GM19467 (cell line): ENCODE results near the gene SPAG16.
A peak's percentile ranks its signal among the peaks of the same experiment; 100 is the strongest.
"Not testable (repeated sequence)": the region's sequence is repeated elsewhere in the genome, so short reads cannot be mapped to it uniquely, and the experiment has no call there.

Experiments used
- ATAC-seq: cut with Tn5 transposase; IDR thresholded peaks from one replicate; pipeline ENCODE4 v1.9.1; 2021; ENCODE audit warnings: mild to moderate bottlenecking, moderate library complexity; ENCODE audit not compliant: unreplicated experiment

The SPAG16 gene

DNA sequence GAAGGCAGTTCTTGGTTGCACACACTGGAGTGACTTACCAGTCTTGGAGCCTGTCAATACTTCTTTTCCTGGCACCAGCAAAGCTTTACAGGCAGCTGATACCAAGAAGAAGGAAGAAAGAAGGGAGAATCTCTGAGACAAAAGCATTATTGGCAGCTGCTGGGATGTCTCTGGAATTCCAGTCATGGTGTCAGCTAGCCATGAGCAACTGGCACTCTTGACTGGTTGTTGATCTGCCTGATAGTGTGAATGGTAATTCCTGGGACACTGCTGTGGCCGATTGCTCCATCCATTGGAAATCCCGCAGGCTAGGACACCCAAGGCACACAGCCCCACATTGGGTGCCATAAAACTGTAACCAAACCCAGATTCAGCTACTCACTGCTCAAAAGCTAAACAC lies 17.8 kb upstream of the SPAG16 start:
- no peak for ATAC-seq

DNA sequence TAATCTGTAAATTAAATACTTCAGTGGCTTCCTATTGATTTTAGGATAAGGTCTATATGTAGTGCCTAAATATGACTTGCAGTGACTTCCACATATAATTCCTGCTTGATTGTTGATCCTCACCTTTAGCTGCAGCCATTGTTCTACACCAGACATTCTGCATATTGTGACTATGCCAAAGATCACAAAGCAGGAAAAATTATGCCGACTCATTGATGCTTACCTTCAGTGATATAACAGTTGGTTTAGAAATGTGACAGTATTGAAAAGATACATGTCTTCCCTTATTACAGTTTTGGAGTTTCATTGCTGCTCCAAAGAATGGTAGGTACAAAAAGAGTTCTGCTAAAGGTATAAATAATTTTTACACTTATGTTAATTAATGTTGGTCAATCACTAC lies 12.3 kb upstream of the SPAG16 start:
- no peak for ATAC-seq

DNA sequence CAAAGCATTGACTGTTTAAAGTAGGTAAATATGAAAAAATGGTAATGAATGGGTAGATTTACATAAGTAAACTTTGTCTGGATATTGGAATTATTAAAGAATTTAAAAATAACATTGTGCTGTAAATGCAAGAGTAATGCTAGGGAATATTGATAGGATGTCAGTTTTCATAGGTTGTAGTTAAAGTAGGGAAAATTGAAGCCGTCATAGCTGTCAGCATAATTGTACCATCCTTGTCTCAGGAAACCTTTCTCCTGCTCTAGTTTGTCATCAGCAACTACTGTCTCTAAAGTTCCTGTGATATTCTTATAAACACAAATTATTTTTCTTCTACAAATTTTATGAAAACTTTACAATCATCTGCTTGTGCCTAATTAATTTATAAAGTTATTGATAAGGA lies 10.1 kb upstream of the SPAG16 start:
- ATAC-seq: no peak

DNA sequence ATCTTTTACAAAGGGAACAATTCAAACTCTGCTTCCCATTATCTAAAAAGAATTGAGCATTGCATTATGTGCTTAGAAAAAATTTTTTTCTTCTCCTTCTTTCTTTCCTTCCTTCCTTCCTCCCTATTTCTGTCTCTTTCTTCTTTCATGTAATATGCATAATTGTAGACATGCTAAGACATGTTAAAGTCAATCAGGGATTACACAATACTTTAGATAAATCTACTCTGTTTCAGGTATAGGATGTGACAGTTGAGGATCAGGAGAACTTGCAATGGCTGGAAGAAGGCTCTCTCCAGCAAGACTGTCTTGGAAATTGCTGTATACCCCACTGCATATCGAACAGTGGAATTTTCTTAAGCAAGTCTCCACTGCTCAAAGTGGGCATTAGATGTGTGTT lies 9.0 kb upstream of the SPAG16 start:
- ATAC-seq: no peak

DNA sequence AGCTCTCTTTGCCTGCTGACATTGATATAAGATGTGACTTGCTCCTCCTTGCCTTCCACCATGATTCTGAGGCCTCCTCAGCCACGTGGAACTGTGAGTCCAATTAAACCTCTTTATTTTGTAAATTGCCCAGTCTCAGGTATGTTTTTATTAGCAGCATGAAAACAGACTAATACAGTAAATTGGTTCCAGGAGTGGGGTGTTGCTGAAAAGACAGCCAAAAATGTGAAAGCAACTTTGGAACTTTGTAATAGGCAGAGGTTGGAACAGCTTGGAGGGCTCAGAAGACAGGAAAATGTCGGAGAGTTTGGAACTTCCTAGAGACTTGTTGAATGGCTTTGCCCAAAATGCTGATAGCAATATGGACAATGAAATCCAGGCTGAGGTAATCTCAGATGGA lies 7.1 kb upstream of the SPAG16 start:
- not testable (repeated sequence) for ATAC-seq

DNA sequence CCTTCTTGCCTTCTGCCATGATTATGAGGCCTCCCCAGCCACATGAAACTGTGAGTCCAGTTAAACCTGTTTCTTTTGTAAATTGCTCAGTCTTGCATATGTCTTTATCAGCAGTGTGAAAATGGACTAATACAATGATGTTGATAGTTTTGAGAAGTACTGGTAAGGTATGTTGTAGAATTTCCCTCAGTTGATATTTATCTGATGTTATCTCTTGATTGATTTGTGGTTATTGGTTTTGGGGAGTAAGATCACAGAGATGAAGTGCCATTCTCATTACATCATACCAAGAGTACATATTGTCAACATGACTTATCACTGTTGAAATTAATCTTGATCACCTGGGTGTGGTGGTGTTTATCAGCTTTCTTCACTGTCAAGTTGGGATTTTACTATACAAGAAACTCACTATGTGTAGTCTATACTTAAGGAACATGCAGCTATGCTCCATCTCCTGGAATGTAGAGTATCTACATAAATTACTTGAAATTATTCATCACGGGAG lies 5.1 kb upstream of the SPAG16 start:
- no peak for ATAC-seq

DNA sequence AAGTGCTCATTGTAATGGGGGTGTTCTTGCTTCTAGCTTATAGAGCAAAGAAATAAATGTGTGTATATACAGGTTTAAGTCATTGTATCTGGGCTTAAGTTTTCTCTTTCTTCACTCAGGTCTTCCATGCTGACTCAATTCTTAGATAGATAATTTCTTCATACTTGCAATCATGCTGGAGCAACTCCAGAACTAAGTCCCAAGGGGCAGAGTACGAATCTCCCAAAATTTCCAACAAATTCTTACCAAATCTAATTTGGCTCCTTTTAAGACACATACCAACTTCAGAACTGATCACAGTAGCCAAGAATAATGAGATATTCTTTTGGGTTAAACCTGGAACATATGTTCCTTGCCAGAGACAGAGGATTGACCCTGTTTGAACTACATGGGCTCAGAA lies 4.3 kb upstream of the SPAG16 start:
- ATAC-seq: no peak

DNA sequence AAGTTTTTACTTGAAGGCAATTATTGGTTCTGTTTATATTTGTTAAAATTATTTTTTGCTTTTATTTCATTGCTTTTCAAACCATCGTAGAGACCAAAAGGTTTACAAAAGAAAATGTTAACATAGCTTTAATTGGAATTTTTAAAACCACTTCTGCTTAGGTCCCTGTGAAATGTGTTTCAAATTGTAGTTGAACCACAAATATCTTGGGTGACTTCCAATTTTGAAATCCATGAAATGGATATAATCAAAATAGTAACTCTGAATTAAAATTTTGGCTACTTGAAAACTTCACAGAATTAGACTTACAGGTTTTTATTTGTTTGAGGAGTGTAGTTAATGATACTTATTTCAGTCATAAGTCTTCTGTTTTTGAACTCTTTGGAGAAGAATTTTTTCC lies 3.1 kb upstream of the SPAG16 start:
- no peak for ATAC-seq

DNA sequence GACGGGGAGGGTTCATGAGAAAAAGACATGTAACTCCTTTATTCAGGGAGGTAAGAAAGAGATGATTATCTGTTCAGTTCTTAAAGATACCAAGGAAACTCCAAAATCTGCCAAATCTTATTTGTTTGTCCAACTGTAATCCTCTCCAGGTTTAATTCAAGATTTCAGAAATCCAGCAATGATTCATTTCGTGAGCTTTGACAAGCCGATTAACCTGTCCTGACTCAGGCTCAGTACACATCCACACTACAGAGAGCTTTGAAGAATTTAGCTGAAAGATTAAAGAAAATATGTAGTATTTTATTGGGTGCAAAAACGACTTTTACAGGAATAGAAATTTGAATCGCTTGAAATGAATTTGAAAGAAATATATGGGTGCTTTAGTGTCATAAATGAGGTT lies 1.1 kb downstream of the SPAG16 start:
- no peak for ATAC-seq

DNA sequence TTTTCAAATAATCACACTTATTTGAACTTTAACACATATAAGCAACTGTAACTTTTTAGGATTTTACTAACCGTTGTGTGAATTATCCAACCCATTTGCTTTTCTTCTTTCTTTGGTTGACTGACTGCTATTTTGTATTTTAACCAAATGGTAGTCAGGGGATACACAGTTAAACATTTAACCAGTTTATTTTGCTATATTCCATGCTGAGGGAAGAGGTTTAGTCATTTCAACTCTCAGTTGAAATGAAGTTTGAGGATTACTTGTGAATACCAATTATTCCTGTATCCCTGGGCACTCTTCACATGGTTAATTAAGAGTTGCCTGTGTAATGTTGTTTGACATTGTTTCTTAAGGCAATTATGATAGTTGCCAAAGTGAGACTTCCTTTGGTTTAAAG lies 1.9 kb downstream of the SPAG16 start:
- ATAC-seq: no peak

DNA sequence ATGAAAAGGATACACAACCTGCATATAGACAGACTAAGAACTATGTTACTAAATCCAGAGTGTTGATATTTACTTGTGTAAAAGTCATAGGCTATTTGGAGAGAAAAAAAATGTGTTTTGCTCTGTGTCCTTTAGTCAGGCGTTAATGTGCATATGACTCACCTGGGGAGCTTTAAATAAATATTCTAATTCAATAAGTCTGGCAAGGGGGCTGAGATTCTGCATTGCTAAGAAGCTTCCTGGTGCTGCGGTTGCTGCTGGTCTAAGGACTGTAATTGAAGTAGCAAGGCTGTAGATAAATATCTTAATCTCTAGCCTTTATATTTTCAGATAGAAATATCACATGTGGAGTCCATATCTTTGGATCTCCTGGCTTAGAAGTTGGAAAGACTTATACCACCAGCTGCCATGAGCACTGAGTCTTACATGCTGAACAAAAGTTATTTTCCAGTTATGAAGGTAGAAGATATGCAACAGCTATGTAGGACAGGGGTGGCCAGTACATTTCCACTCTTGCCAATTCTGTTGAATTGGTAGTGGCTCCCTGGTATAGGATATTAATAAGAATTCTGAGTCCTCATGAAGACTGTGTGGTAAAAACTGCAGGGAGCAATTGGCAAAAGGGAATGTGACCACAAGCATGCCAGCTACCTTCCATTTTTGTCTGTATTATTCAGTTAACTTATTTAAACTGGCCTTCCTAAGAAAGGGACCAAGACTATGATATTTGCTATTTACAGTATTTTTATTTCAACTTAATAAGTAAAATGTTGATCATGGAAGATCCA lies 4.8 kb downstream of the SPAG16 start:
- no peak for ATAC-seq

DNA sequence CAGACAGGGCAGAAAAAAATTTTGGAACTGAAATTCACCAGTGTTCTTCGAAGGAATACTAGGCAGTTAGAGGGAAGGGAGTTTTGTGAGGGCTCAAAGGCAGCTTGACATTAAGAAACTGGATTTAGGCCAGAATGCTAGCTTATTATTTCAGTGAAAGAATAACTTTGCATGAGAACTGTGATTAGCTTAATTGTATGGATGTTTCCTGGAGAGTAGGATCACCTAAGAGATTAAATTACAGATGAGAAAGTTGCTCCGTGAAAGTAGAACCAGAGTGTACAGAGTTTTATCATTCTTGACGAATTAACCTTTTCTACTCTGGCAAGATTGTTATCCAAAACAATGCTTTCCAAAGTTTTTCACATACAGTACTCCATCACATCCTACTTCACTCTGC lies 6.2 kb downstream of the SPAG16 start:
- ATAC-seq: no peak

DNA sequence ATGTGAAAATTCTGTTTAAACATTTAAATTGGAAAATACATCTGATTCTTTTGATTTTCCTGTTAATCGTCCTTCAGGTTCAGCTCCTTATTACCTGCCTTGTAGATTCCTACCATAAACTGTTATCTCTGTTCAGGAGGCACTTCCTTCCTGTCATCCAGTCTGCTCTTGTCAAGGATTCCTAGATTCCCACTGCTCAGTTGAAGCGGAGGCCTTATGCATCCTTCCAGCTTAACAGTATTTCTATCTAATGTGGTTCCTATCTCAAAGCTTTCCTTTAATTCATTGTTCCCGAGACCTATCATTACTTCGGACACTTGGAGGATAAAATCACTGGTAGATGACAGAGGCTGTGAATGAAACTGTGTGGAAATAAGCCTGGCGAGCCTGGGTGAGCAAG lies 12.0 kb downstream of the SPAG16 start:
- no peak for ATAC-seq

DNA sequence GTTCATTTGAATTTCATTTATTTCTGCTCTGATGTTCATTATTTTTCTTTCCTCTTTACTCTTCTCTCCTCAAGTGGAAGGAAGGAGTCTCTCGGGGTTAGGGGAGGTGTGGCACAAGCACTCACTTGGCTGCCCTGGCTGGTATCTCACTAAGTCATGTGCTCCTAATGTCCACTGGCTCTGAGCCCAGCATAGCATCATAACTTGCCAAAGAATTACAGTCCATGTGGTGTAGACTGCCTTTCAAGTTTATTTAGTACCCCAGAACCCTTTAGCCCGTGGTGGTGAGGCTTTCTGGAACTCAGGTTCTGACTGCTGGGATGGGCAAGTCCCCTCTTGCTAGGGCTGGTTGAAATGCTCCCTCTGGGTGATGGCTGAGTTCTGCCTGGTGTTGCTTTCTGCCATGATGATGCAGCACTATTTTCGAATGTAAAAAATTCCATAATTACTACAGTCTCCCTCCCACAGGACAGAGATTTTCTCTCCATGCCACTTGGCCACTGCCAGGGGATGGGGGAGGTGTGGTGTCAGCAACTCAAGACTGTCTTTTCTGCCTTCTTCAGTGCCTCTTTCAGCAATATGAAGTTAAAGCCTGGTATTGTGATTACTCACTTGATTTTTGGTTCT lies 22.2 kb downstream of the SPAG16 start:
- no peak for ATAC-seq

DNA sequence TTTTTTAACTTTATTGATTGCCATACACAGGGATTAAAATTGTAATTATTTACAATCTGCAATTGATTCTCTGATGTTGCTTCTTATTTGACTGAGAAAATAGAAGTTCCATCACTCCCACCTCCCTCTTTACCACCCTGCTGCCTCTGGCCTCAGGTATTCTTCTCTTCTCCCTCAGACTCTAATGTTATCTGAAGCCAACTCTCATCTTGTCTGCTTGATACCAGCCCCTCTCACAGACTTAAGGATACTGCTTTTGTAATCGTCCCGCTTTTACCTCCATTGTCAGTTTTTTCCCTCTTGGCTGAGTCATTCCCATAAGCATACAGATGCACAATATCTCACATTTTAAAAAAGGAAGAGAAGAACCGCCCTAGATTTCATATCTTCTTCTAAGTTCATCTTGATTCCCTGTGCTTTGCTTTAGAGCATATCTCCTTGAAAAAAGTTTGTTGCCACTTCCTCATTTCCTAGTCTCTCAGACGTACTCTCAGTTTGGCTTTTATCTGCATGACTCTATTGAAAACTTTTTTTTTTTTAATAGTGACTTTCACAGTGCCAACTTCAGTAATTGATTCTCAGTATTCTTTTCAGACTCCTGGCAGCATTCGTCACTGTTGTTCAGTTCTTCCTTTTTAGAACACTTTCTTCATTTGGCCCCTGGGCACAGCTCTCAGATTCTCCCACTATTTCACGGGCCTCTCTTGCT lies 31.1 kb downstream of the SPAG16 start:
- peak; percentile 63 for ATAC-seq

DNA sequence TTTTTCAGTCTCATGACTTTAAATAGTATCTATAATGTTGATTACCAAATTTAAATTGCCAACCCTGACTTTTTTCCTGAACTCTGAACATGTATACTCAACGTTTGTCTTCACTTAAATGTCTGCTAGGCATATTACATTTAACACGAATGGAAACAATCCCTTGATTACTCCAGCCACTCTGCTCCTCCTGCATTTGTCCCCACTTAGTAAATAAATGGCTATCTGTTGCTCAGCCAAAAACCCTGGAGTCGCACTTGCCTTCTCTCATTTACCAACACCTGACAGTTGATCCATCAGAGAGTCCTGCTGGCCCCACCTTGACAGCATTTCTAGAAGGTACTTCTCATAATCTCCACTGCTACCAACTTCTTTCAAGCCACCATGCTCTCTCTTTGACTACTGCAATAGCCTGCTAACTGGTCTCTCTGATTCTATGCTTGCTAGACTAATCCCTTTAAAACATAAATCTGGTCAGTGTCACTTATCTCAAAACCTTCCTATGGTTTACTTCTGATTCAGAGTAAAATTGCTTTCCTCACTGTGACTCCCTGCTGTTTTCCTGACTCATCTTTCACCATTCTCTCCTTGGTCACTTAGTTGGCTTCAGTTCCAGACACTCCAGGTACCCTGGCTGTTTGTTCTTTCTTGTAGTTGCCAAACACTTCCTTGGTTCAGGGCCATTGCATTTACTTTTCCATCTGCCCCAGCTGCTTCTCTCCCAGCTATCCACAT lies 31.9 kb downstream of the SPAG16 start:
- ATAC-seq: no peak

DNA sequence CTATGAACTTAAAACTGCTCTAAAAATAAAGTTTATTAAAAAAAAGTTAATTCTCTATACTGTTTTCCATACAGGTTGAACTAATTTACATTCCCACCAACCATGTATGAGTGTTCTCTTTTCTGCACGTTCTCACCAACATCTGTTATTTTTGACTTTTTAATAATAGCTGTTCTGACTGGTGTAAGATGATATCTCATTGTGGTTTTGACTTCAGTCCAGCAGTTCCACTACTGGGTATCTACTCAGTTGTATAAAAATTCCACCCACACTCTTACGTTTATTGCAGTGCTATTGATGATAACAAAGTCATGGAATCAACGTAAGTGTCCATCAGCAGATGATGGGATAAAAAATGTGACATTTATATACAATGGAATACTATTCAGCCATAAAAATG lies 33.7 kb downstream of the SPAG16 start:
- no peak for ATAC-seq

DNA sequence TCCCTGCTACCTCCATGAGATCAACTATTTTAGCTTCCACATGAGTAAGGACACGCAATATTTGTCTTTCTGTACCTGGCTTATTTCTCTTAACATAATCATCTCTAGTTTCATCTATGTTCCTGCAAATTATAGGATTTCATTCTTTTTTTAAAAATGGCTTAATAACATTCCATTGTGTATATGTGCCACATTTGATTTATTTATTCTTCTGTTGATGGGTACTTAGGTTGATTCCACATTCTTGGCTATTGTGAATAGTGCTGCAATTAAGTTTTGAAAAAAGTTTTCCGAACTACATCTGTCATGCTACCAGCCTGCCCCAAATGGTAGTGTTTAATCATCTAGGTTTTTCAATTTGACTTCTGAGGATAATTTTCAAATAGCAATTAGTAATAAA lies 36.3 kb downstream of the SPAG16 start:
- ATAC-seq: no peak

DNA sequence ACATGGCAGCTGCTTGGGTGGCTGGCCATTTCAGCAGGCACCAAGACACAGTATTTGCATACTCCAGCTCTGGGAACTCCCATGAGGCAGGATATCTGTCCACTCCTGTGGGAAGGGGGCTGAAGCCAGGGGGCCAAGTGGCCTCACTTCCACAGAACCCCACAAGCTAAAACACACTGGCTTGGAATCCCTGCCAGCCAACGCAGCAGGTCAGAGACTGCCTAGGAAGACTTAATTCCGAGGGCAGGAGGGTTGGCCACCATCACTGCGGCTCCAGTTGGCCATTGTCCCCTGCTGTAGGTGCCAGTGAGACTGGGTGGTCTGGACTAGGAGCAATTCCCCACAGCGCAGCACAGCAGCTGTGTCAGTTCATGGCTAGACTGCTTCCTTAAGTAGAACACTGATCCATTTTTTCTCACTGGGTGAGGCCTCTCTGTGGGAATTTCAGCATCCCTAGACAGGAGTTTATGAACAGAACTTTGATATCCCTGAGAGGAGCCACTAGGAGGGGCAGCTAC lies 52.0 kb downstream of the SPAG16 start:
- ATAC-seq: no peak

DNA sequence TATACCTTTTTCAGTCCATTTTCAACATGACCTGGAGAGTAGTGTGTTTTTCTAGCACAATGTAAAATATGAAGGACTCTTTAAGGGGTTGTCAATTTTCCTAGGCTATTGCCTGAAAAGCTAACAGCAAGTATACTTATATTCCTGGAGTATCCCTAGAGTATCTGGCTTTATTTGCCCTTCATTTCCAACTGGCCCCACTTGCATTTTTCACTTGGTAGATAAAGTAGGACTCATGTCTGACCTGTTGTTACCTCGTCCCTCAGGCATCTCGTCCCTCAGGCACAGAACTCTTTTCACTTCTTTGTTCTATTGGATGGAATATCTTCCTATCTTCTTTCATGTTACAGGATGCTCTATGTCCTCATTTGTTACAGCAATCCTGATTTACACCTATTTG lies 69.2 kb downstream of the SPAG16 start:
- ATAC-seq: no peak

DNA sequence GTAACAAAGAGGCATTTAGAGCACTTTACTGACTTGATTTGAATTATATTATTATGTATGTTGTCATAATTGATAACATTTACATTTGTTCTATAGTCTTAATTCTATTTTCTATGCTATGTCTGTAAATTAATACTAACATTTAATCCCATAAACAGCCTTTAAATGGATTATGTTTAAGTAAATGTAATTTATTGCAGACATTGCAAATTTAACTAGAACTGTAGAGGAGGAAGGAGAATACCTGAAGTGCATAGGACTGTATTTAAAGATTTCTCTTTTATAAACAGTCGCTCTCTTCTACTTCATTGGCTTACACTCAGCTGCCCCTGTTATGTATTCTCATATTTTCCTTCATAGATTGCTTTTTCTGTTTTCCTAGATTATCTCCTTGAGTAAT lies 92.4 kb downstream of the SPAG16 start:
- no peak for ATAC-seq
